Caco-2 (cell line): ENCODE data around the gene CIPC. TPM values are rescaled to one million over a fixed set of nuclear protein-coding genes. Genes with fewer than 3 reads are reported as not detected.

Source experiments
- BruUV-seq: library from RNA; stranded (reverse); fragments of 400-500 nt; replicated peaks from 2 replicates; lab custom pipeline; 2021; lab: Mats Ljungman, UMichigan
- CTCF ChIA-PET: fragments of 300-600 bp; sonication (Branson Sonifier 250); formaldehyde crosslinking; loops from one replicate; lab custom pipeline; 2022; ENCODE audit warnings: antibody characterized with exemption; lab: Charles Lee
- POLR2A ChIA-PET: fragments of 300-600 bp; sonication (Branson Sonifier 250); formaldehyde crosslinking; loops from one replicate; lab custom pipeline; 2022; ENCODE audit warnings: antibody characterized with exemption; lab: Charles Lee
- DNase-seq, 2 experiments: peaks; one replicate each; pipeline versions ENCODE4 v3.0.0 to v3.0.0-alpha.2; 2020 to 2022
- H3K27me3 ChIP-seq: replicated peaks from 2 replicates; pipeline ENCODE4 v1.6.0; 2011; ENCODE audit warnings: low read length; ENCODE audit not compliant: control insufficient read depth, insufficient read depth
- H3K36me3 ChIP-seq: 2 replicates; pipeline ENCODE4 v1.5.1; 2011; ENCODE audit warnings: low read length; ENCODE audit not compliant: control insufficient read depth, insufficient read depth
- H3K4me1 ChIP-seq: fragments of 250-450 bp; sonication (Bioruptor Pico); 2 replicates; pipeline ENCODE4 v1.5.1; 2020; ENCODE audit warnings: mild to moderate bottlenecking
- H3K4me3 ChIP-seq: 2 replicates; pipeline ENCODE4 v1.5.1; 2011; ENCODE audit warnings: low read depth, mild to moderate bottlenecking, control low read depth, low read length
- H3K9me3 ChIP-seq: fragments of 250-450 bp; sonication (Bioruptor Pico); 2 replicates; pipeline ENCODE4 v1.5.1; 2020; ENCODE audit warnings: mild to moderate bottlenecking, moderate library complexity
- H3K27ac Mint-ChIP-seq: one replicate; pipeline ENCODE4 v1.8.0; 2022; ENCODE audit warnings: mixed read lengths; ENCODE audit not compliant: unreplicated experiment
- H3K27me3 Mint-ChIP-seq: one replicate; pipeline ENCODE4 v1.8.0; 2022; ENCODE audit warnings: mixed read lengths; ENCODE audit not compliant: insufficient read depth, unreplicated experiment
- H3K36me3 Mint-ChIP-seq: one replicate; pipeline ENCODE4 v1.8.0; 2022; ENCODE audit warnings: mild to moderate bottlenecking, mixed read lengths; ENCODE audit not compliant: insufficient read depth, unreplicated experiment
- H3K4me1 Mint-ChIP-seq: one replicate; pipeline ENCODE4 v1.8.0; 2022; ENCODE audit warnings: low read depth, mixed read lengths; ENCODE audit not compliant: unreplicated experiment
- H3K4me3 Mint-ChIP-seq: one replicate; pipeline ENCODE4 v1.8.0; 2022; ENCODE audit warnings: mild to moderate bottlenecking, moderate library complexity, mixed read lengths; ENCODE audit not compliant: unreplicated experiment
- H3K9me3 Mint-ChIP-seq: one replicate; pipeline ENCODE4 v1.8.0; 2022; ENCODE audit warnings: mixed read lengths; ENCODE audit not compliant: unreplicated experiment
- CTCF ChIP-seq, 2 experiments: fragments of 200-600 bp in 1 of 2; IDR thresholded peaks; 1 replicate in 1 of 2; 2 replicates in 1 of 2; pipeline versions ENCODE4 v1.5.1 to v1.8.0; 2011 to 2022; ENCODE audit warnings: antibody characterized with exemption in 1 of 2, control low read depth in 1 of 2, inconsistent platforms in 1 of 2, low read depth in 1 of 2, low read length in 1 of 2, mild to moderate bottlenecking in 1 of 2, moderate library complexity in 1 of 2; ENCODE audit not compliant: insufficient read depth in 1 of 2, severe bottlenecking in 1 of 2, unreplicated experiment in 1 of 2
- intact Hi-C: fragments of 100-400 bp; cut with micrococcal nuclease; formaldehyde crosslinking; loops from one replicate; pipeline ENCODE4 v1.10.0; 2022; ENCODE audit not compliant: unreplicated experiment
- total RNA-seq: library from RNA; stranded (reverse); gene quantifications from 2 replicates; pipeline ENCODE4 v1.2.3, GENCODE V29; 2022

Gene CIPC
- total RNA-seq, 1 experiment from 2014 or later, result 15.4 TPM

DNA sequence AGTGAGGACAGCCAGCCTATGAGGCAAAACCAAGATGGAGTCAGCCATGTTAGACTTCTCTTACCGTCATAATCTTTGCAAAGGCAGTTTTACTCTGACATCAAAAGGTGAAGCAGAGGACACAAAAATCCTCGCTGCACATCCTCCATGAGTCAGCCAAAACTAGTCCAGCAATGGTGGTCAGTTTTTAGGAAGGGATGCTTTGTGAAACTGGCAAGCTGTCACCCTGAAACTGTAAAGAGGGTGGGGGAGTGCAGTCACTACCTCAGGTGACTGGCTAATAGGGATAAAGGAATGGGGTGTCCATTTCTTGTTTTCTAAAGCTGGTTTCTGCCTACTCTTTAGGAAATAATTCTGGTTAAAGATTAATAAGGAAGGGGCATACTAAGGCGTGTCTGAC lies 5.4 kb upstream of the CIPC start:
- H3K9me3 Mint-ChIP-seq, result peaks cover 22% of the 10 kb centered on the region
- ChIA-PET CTCF (interaction anchor here (0.8 kb wide), 1 partner anchor 220 kb away, joined by 3 read pairs; no protein-coding TSS in a partner anchor), POLR2A (no interaction called here)
- H3K4me1 Mint-ChIP-seq, result peaks cover 11% of the 10 kb centered on the region
- TF ChIP-seq CTCF (IDR thresholded peaks at IDR 0.05; ENCODE audit: insufficient read depth in 1 of 2, low read depth in 1 of 2, low read length in 1 of 2, severe bottlenecking in 1 of 2, unreplicated experiment in 1 of 2), result no peak
- no peaks in the 10 kb centered on the region for H3K36me3 ChIP-seq
- peaks cover 18% of the 10 kb centered on the region for H3K4me1 ChIP-seq
- peaks cover 15% of the 10 kb centered on the region; the same call in 1 of the 2 replicates for H3K9me3 ChIP-seq
- H3K36me3 Mint-ChIP-seq, result peaks cover 16% of the 10 kb centered on the region
- no peak overlapping the region for H3K4me3 Mint-ChIP-seq
- no peaks in the 10 kb centered on the region for H3K27me3 Mint-ChIP-seq
- no peak overlapping the region for H3K4me3 ChIP-seq
- DNase-seq, result no peak
- intact Hi-C loops, result no loop called here
- no TSS peak for BruUV-seq
- no peak overlapping the region for H3K27ac Mint-ChIP-seq
- H3K27me3 ChIP-seq, result no peaks in the 10 kb centered on the region

DNA sequence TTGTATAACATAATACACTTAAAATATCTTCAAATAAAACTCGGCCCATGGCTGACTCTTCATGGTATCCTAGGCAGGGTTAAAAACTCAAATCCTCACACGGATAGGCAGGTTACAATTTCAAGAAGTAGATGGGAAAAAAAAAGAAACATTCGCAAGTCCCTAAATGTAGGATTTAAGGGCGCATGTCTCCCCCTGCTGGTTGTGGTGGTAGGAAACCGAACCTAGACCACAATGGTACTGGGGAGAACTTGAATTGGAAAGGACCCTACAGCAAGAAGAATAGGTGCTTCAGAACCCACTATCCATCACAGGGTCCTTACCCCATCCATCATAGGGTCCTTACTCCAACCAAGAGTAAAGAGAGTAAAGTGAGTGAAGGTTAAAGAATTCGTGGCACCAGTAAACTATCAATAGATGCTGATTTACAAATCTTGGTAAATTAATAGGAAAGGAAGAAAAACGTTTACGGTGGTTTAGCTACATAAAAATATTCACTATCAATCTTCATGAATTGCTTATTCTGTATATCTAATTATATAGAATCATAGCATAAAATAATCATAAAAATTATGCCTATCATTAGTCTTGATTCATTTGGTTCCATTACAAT lies 3.3 kb upstream of the CIPC start:
- Mint-ChIP-seq H3K4me1 (peaks cover 10% of the 10 kb centered on the region), H3K9me3 (peaks cover 17% of the 10 kb centered on the region), H3K4me3 (no peak overlapping the region), H3K27ac (peak overlapping the region; percentile 4), H3K36me3 (peaks cover 13% of the 10 kb centered on the region), H3K27me3 (no peaks in the 10 kb centered on the region)
- no TSS peak for BruUV-seq
- Histone ChIP-seq H3K36me3 (no peaks in the 10 kb centered on the region), H3K9me3 (peaks cover 15% of the 10 kb centered on the region; the same call in 1 of the 2 replicates), H3K4me1 (peaks cover 5% of the 10 kb centered on the region; the same call in 1 of the 2 replicates), H3K27me3 (no peaks in the 10 kb centered on the region), H3K4me3 (no peak overlapping the region)
- DNase-seq, result peak; percentile 80 to 85
- TF ChIP-seq CTCF (IDR thresholded peaks at IDR 0.05; ENCODE audit: insufficient read depth in 1 of 2, low read depth in 1 of 2, low read length in 1 of 2, severe bottlenecking in 1 of 2, unreplicated experiment in 1 of 2), result peak; percentile 71 to 85
- ChIA-PET POLR2A (no interaction called here), CTCF (interaction anchor here (0.7 to 1.6 kb wide), 4 partner anchors 24 to 844 kb away, joined by 3 to 8 read pairs (median 4); no protein-coding TSS in a partner anchor)
- intact Hi-C loops, result loop anchor here (1.0 kb wide), 4 partner anchors 8 to 222 kb away; no protein-coding TSS in a partner anchor

GRCh38 chr14:77097006-77097699 lies 905 bp upstream of the CIPC start:
- no peaks in the 10 kb centered on the region for H3K9me3 ChIP-seq
- peak overlapping the region; percentile 91 for H3K4me3 ChIP-seq
- CTCF ChIA-PET, result interaction anchor here (0.9 to 2.1 kb wide), 6 partner anchors 11 to 229 kb away, joined by 3 to 7 read pairs (median 4); no protein-coding TSS in a partner anchor
- Mint-ChIP-seq H3K4me1 (peaks cover 11% of the 10 kb centered on the region), H3K27ac (peak overlapping the region; percentile 97), H3K27me3 (no peaks in the 10 kb centered on the region), H3K9me3 (no peaks in the 10 kb centered on the region), H3K4me3 (peak overlapping the region; percentile 90), H3K36me3 (peaks cover 10% of the 10 kb centered on the region)
- BruUV-seq, result TSS peak; percentile 85
- POLR2A ChIA-PET, result no interaction called here
- intact Hi-C loops, result loop anchor here (1.0 kb wide), 1 partner anchor 9 kb away; no protein-coding TSS in a partner anchor
- no peak for TF ChIP-seq CTCF (IDR thresholded peaks at IDR 0.05; ENCODE audit: insufficient read depth in 1 of 2, low read depth in 1 of 2, low read length in 1 of 2, severe bottlenecking in 1 of 2, unreplicated experiment in 1 of 2)
- no peaks in the 10 kb centered on the region for H3K27me3 ChIP-seq
- H3K4me1 ChIP-seq, result peaks cover 5% of the 10 kb centered on the region; the same call in 1 of the 2 replicates
- H3K36me3 ChIP-seq, result no peaks in the 10 kb centered on the region
- DNase-seq, result no peak
